K562 (cell line): ENCODE measurements around the gene GHDC. TPM values are rescaled to one million over a fixed set of nuclear protein-coding genes. Genes with fewer than 3 reads are reported as not detected.

Source experiments
- ESRRB ChIP-seq: fragments of 250-450 bp; sonication (Bioruptor Pico); IDR thresholded peaks from 2 replicates; pipeline ENCODE4 v1.5.0; 2020; ENCODE audit warnings: mild to moderate bottlenecking, moderate library complexity, borderline replicate concordance
- KAT8 ChIP-seq: fragments of 450-650 bp; IDR thresholded peaks from 2 replicates; pipeline ENCODE4 v1.6.1; 2016; ENCODE audit warnings: low read depth, mild to moderate bottlenecking
- NR3C1 ChIP-seq: sonication (generic); formaldehyde crosslinking; IDR thresholded peaks from 2 replicates; pipeline ENCODE4 v1.8.1; 2022; ENCODE audit warnings: missing genetic modification reagents
- RBM25 ChIP-seq: fragments of 200-400 bp; formaldehyde crosslinking; IDR thresholded peaks from 2 replicates; pipeline ENCODE4 v1.6.1; 2018; ENCODE audit warnings: low read length, low read depth, moderate library complexity; ENCODE audit not compliant: severe bottlenecking
- RFX5 ChIP-seq: IDR thresholded peaks from 2 replicates; pipeline ENCODE4 v1.6.1; 2011; ENCODE audit warnings: low read depth, mild to moderate bottlenecking, improper control_type of control experiment, low read length
- SMARCE1 ChIP-seq: fragments of 450-650 bp; IDR thresholded peaks from 2 replicates; pipeline ENCODE4 v1.7.1; 2016; ENCODE audit warnings: mild to moderate bottlenecking
- SREBF1 ChIP-seq: fragments of 150-350 bp; IDR thresholded peaks from 2 replicates; pipeline ENCODE4 v1.6.1; 2014; ENCODE audit warnings: antibody characterized with exemption, low read depth, low read length, borderline replicate concordance
- STAG1 ChIP-seq: sonication (generic); formaldehyde crosslinking; IDR thresholded peaks from 2 replicates; pipeline ENCODE4 v1.5.0; 2020; ENCODE audit warnings: missing genetic modification reagents, borderline replicate concordance
- TSC22D4 ChIP-seq: fragments of 450-650 bp; IDR thresholded peaks from 2 replicates; pipeline ENCODE4 v1.6.1; 2016; ENCODE audit warnings: missing genetic modification characterization, missing biosample characterization, control low read depth
- ZFX ChIP-seq: sonication (generic); formaldehyde crosslinking; IDR thresholded peaks from 2 replicates; pipeline ENCODE4 v1.8.0; 2022; ENCODE audit warnings: mild to moderate bottlenecking, missing genetic modification reagents, moderate library complexity
- ZNF133 ChIP-seq: fragments of 250-450 bp; sonication (Bioruptor Pico); IDR thresholded peaks from 2 replicates; pipeline ENCODE4 v1.4.0; 2020; ENCODE audit warnings: mild to moderate bottlenecking
- ZNF57 ChIP-seq: fragments of 450-650 bp; formaldehyde crosslinking; IDR thresholded peaks from 2 replicates; pipeline ENCODE4 v1.4.0; 2020; ENCODE audit warnings: mild to moderate bottlenecking, moderate library complexity
- polyA plus RNA-seq, 8 experiments: library from polyadenylated mRNA; depleted of rRNA in 4 of 8; stranded (reverse) in 5 of 8; unstranded in 3 of 8; fragments of >200 nt; fragmentation: Nextera tagmentation in 2 of 8; fragmentation: Illumina TruSeq in 1 of 8; extraction: Ambion mirVana in 2 of 8; extraction: Trizol in 1 of 8; gene quantifications; 2 replicates each; pipeline versions ENCODE4 v1.2.1 to v1.2.3, GENCODE V29; 2011 to 2014; ENCODE audit warnings: inconsistent platforms in 1 of 8, missing spikeins in 1 of 8
- total RNA-seq, 7 experiments: library from RNA; depleted of rRNA in 6 of 7; stranded (reverse); fragments of >200 nt in 6 of 7; fragmentation: Illumina TruSeq in 2 of 7; extraction: Trizol in 2 of 7; gene quantifications; 2 replicates each; pipeline versions ENCODE4 v1.2.1 to v1.2.3, GENCODE V29; 2011 to 2021; ENCODE audit warnings: low replicate concordance in 1 of 7
- TF ChIP-seq, protein P1 (sequence below): fragments of 450-650 bp; IDR thresholded peaks from one replicate; pipeline ENCODE4 v1.6.1; 2018; ENCODE audit warnings: mild to moderate bottlenecking, moderate library complexity; ENCODE audit not compliant: partially characterized antibody
- TF ChIP-seq, protein P2 (sequence below), 2 experiments: fragments of 450-650 bp in 1 of 2; sonication (generic) in 1 of 2; formaldehyde crosslinking in 1 of 2; IDR thresholded peaks; 2 replicates each; pipeline versions ENCODE4 v1.7.1 to v1.9.0; 2016 to 2022; ENCODE audit warnings: inconsistent platforms in 1 of 2, mild to moderate bottlenecking in 1 of 2, missing genetic modification reagents in 1 of 2
- TF ChIP-seq, protein P3 (sequence below): fragments of 450-650 bp; IDR thresholded peaks from 2 replicates; pipeline ENCODE4 v1.6.1; 2017; ENCODE audit warnings: antibody characterized with exemption

The GHDC gene
- total and polyA plus RNA-seq, 9 of the 15 experiments (the other 6 are each of a cell fraction or from before 2014, with no cell fraction given): 0.65 to 23.2 (median 11.2) TPM

DNA sequence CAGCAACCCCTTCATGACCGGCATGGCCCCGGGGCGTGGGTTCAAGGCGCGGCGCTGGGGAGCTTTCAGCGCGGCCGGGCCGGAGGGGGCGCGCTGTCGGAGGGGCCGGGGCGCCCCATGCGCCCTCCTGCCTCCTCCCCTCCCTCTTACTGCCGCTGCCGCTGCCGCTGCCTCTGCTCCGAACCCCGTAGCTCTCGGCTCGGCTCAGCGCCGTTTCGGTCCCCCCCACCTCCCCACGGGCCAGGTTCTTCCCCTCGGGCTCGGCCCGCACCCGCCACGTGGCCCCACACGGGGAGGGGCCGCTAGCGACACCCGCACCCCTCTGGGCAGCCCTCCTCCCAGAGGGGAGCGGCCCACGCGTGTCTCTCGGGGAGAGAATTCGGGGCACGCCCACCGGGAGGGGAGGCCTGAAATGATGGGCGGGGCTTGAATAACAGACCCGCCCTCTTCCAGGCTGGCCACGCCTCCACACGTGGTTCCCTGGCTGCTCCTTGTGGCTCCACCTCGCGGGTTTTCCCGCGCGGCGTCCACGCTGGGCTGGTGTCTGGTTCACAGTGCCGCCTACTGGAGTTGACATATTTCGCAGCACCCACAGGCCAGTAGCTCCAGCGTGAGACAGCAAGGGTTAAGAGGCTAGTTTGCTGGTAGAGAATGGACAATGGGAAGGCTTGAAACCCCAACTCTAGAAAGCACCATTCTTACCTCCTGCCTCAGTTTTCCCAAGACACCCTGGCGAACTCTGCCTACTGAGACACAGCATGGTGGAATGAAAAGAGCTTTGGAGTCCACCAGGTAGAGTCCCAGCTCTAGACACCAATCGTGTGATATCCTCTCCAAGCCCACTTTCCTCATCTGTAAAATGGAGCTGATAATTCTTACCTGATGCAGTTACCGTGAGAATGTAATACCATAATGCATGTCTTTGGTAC is 13.1 kb downstream of the GHDC start, which contains the start of gene KCNH4 (continued):
- TF ChIP-seq, protein P1, sequence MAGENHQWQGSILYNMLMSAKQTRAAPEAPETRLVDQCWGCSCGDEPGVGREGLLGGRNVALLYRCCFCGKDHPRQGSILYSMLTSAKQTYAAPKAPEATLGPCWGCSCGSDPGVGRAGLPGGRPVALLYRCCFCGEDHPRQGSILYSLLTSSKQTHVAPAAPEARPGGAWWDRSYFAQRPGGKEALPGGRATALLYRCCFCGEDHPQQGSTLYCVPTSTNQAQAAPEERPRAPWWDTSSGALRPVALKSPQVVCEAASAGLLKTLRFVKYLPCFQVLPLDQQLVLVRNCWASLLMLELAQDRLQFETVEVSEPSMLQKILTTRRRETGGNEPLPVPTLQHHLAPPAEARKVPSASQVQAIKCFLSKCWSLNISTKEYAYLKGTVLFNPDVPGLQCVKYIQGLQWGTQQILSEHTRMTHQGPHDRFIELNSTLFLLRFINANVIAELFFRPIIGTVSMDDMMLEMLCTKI: no peak
- TF ChIP-seq, protein P2, sequence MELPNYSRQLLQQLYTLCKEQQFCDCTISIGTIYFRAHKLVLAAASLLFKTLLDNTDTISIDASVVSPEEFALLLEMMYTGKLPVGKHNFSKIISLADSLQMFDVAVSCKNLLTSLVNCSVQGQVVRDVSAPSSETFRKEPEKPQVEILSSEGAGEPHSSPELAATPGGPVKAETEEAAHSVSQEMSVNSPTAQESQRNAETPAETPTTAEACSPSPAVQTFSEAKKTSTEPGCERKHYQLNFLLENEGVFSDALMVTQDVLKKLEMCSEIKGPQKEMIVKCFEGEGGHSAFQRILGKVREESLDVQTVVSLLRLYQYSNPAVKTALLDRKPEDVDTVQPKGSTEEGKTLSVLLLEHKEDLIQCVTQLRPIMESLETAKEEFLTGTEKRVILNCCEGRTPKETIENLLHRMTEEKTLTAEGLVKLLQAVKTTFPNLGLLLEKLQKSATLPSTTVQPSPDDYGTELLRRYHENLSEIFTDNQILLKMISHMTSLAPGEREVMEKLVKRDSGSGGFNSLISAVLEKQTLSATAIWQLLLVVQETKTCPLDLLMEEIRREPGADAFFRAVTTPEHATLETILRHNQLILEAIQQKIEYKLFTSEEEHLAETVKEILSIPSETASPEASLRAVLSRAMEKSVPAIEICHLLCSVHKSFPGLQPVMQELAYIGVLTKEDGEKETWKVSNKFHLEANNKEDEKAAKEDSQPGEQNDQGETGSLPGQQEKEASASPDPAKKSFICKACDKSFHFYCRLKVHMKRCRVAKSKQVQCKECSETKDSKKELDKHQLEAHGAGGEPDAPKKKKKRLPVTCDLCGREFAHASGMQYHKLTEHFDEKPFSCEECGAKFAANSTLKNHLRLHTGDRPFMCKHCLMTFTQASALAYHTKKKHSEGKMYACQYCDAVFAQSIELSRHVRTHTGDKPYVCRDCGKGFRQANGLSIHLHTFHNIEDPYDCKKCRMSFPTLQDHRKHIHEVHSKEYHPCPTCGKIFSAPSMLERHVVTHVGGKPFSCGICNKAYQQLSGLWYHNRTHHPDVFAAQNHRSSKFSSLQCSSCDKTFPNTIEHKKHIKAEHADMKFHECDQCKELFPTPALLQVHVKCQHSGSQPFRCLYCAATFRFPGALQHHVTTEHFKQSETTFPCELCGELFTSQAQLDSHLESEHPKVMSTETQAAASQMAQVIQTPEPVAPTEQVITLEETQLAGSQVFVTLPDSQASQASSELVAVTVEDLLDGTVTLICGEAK (IDR thresholded peaks at IDR 0.05): no peak
- TF ChIP-seq, protein P2 (CRISPR knock-in tag; IDR thresholded peaks at IDR 0.05): no peak
- TF ChIP-seq ZNF57 (CRISPR knock-in tag): no peak
- TF ChIP-seq ZNF133 (CRISPR knock-in tag): no peak
- TF ChIP-seq ZFX (CRISPR knock-in tag): no peak; the same call in 1 of the 2 replicates
- no peak for TF ChIP-seq KAT8
- TF ChIP-seq TSC22D4: no peak
- TF ChIP-seq ESRRB (CRISPR knock-in tag): no peak
- TF ChIP-seq STAG1 (CRISPR knock-in tag): peak; percentile 39; the same call in 1 of the 2 replicates
- TF ChIP-seq SREBF1: no peak
- no peak for TF ChIP-seq SMARCE1
- no peak for TF ChIP-seq RBM25
- no peak for TF ChIP-seq NR3C1 (CRISPR knock-in tag)
- TF ChIP-seq RFX5: no peak
- TF ChIP-seq, protein P3, sequence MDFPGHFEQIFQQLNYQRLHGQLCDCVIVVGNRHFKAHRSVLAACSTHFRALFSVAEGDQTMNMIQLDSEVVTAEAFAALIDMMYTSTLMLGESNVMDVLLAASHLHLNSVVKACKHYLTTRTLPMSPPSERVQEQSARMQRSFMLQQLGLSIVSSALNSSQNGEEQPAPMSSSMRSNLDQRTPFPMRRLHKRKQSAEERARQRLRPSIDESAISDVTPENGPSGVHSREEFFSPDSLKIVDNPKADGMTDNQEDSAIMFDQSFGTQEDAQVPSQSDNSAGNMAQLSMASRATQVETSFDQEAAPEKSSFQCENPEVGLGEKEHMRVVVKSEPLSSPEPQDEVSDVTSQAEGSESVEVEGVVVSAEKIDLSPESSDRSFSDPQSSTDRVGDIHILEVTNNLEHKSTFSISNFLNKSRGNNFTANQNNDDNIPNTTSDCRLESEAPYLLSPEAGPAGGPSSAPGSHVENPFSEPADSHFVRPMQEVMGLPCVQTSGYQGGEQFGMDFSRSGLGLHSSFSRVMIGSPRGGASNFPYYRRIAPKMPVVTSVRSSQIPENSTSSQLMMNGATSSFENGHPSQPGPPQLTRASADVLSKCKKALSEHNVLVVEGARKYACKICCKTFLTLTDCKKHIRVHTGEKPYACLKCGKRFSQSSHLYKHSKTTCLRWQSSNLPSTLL: no peak
